GM19372 (cell line): ENCODE results near the gene ACR.

ENCODE experiments used
- ATAC-seq: cut with Tn5 transposase; IDR thresholded peaks from one replicate; pipeline ENCODE4 v1.9.1; 2021; ENCODE audit warnings: mild to moderate bottlenecking, low read depth, moderate library complexity; ENCODE audit not compliant: unreplicated experiment

Gene ACR

DNA sequence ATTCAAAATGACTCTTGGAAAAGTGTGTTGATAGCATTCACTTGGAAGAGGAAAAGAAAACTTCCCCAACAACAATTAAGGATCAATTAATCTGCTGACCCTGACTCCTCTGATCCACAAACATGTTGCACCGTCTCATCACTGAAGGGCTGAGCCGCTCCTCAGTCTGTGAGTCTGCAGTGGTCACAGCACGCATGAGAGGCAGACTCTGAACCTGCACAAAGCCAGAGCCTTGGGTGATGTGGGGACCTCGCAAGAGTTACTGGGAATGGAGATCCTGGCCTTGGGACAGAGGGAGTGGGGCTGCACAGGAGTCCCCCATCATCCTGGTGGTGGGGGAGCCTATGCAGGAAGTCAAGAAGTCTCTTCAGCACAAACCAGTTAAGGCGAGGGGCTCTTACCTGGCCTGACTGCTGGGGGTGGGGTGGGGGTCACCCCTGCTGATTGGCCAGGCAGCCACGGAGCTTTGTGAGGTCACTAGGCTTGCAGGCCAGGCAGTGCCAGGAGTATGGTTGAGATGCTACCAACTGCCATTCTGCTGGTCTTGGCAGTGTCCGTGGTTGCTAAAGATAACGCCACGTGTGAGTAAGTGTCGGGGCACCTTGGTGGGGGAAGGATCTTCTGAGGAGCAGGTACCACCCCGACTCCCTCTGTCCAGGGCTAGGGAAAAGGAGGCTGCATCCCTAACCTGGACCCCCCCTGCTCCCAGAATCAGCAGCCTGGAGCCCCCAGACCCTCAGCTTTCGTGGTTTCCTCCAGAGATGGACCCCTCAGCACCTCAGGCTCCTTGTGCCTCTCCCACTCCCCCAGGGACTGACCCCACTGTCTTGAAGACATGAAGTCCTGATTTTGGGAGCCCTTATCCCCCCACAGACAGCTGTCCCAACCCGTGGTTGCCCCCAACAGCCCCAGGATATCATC, at the start of gene ACR:
TSS of gene ACR (plus strand) at position 477 of the 921 bp plus-strand sequence. CDS start at position 509, 32 bp downstream.
- no peak for ATAC-seq

DNA sequence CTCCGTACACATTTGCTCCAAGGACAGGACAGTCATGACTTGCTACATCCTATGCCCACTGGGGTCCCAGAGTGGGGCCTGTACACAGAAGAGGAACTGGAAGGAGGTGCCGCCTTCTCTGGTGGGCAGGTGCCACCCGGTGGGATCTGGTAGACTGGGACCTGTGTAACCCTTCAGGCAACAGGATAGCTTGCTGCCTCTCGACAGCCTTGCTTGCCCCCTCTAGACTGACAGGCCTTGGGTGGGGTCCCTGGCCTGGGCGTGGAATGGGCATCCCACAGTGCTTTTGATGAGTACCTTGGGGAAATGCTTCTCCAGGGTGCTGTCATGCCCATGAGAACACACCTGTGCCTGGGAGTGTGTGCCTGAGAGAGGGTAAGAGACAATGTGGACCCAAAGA, 49.6 kb upstream of the ACR start:
- no peak for ATAC-seq

DNA sequence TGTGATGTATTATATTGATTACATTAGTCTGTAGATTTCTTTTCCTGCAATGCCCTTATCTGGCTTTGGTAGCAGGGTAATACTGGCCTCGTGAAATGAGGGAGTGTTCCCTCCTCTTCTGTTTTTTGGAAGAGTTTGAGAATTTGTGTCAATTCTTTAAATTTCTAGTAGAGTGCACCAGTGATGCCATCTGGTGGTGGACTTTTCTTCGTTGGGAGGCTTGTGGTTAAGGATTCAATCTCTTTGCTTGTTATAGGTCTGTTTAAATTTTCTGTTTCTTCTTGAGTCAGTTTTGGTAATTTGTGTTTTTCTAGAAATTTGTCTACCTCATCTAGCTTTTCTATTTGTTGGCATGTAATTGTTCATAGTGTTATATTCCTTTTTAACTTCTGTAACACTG, 46.5 kb upstream of the ACR start:
- no peak for ATAC-seq

GRCh38 chr22:50693462-50693861, 44.5 kb upstream of the ACR start:
- no peak for ATAC-seq

- no peak for ATAC-seq
Observed at GRCh38 chr22:50694099-50694605, 43.9 kb upstream of the ACR start.

- ATAC-seq: no peak
Observed at GRCh38 chr22:50694766-50695420, 43.1 kb upstream of the ACR start.

- ATAC-seq: no peak
Observed at GRCh38 chr22:50695421-50696250, 42.4 kb upstream of the ACR start.

DNA sequence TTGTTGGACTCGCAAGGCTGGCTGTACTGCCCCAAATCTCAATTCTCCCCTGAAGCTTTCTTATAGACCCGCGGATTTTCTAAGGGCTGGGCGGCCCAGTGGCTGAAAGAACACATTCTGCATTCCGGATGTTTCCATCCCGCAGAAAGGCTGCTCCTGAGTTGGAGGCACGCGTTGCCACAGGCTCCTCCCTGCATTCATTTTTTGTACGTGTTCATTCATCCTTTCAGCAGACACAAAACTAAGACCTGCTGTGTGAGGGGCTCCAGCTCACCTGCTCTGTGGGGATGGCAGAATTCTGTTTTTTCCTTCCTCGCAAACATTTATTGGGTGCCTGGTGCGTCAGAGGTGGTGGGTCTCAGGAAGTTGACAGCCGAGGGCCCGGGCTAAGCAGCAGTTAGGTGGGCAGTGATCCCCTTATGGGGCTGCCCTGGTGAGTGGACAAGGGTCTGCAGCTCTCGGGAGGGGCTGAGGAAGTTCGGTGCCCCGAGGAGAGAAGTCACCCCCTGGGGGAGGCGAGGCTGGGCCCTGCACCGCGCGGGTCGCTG, 41.7 kb upstream of the ACR start:
- ATAC-seq: no peak

DNA sequence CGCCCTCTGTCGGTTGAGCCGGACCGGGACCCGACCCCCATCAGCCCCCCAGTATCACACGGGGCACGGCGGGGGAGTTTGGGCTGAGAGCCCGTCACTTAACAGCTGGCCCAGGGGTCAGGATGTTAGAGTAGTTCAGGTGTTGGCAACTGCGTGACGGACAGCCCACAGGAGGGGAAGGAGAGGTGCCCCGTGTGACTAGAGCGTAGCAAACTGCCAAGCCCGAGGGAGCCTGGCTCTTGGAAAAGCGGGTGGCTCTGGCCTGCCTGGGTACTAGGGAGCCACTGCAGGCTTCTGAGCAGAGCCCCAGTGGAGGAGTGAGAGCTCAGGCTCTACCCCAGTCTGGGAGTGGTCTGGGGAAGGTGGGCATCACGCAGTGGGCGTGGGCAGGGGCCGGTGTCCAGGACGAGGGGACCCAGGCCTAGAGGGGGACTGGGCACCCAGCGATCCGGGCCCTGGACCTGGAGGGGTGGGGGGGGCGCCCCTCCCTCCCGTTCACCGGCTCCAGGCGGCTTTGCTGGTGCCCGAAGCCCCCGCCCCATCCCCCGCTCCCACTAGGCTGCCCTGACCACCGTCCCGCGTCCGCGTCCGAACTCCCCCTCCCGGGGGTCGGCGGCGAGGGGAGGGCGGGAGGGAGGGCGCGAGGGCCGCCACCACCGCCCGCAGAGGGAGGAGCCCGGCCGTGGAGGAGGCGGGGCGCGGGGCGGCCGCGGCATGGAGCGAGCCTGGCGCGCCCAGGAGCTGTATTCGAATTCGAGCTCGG, 41.0 kb upstream of the ACR start:
- ATAC-seq: no peak

GRCh38 chr22:50697667-50698506, 40.1 kb upstream of the ACR start:
- ATAC-seq: no peak

DNA sequence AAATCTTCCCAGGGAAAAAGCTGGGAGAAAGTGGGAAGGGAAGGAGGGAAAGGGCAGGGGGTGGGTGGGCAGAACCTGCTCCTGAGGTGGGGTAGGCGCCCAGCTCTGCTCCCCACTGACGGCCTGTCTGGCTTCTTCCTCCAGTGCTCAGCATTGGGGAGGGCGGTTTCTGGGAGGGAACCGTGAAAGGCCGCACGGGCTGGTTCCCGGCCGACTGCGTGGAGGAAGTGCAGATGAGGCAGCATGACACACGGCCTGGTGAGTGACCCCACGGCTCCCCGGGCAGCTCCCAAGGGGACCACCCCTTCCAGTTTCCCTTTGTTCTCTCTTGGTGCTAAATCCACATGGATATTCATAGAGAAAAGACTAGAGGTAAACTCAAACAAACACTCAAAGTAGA, 39.5 kb upstream of the ACR start:
- no peak for ATAC-seq

DNA sequence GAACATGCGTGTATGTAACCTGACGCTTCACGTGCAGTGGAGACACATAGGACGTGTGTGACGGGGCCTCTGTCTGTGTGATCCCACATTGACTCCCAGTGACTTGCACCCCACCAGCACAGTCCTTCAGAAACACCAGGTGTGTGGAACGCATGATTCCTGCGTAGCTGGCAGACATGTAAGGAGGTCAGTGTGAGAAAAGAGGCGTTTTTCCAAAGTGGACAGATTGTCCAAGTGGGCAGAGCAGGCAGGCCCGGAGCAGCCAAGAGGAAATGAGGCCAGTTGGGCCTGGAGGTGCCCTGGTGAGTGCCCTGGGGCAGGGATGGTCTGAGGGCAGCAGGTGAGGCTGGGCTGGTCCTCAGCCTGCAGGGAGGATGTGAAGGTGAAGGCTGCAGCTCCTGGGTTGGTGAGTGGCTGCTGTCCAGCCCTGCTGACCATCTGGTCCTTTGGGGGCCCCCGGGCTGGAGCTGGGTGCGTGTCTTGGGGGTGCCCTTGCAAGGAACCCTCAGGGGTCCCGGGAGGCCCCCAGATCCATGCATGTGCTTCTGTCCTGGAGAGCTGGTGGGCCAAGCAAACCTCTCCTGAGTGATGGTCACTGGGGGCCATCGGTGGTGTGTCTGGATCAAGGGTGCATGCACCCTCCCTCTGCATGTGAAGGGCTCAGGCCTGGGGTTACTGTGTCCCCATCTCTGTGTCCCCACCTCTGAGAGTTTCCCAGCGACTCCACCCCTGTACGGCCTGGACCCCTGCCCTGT, 38.8 kb upstream of the ACR start:
- ATAC-seq: no peak

GRCh38 chr22:50699756-50700386, 38.1 kb upstream of the ACR start:
- ATAC-seq: no peak

GRCh38 chr22:50700387-50701075, 37.5 kb upstream of the ACR start:
- no peak for ATAC-seq

DNA sequence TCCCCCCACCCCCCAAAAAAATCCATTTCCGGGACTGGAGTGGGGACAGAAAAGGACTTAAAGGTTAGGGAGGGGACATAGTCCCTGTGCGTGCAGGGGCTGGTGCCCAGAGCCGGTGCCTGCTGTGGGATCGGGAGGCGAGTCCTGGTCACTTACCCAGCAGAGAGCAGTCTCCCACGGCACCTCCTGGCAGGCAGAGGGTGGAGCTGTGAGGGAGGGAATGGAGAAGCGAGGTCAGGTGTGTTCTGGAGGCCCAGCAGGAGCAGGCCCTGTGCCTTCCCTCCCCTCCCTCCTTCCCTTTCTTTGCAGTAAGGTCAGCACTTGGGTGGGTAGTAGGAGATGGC, 37.0 kb upstream of the ACR start:
- no peak for ATAC-seq

GRCh38 chr22:50701428-50702154, 36.4 kb upstream of the ACR start:
- no peak for ATAC-seq

DNA sequence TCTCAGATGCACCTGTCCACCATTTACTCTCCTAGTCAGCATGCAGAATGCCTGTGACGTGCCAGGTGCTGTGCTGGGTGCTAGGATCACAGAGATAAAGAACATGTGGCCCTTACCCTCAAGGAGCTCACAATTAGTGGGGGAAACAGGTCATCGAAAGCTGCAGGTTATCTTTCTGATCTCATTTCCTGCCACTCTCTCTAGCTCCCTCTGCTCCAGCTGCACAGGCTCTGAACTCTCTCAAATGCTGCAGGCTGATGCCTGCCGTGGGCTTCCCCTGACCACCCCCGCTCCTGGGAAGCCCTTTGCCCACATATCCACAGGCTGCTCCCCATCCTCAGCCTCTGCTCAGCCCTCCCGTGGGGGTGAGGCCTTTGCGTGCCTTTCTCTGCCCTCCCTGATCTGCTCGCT, 35.7 kb upstream of the ACR start:
- no peak for ATAC-seq
